Renal pelvis (tissue), 4 donors: ENCODE results near the gene CEP170. TPM values are rescaled to one million over a fixed set of nuclear protein-coding genes. Genes with fewer than 3 reads are reported as not detected.
"Not testable (repeated sequence)": the region's sequence is repeated elsewhere in the genome, so short reads cannot be mapped to it uniquely, and the experiment has no call there.

Experiments used
- DNase-seq: peaks from one replicate; pipeline ENCODE4 v3.0.0-alpha.2; 2013
- polyA plus RNA-seq, 3 donors: library from polyadenylated mRNA; unstranded; fragments of 120-200 nt; gene quantifications; one replicate each; pipeline ENCODE4 v1.2.1, GENCODE V29; 2013; ENCODE audit not compliant: insufficient read length in 3 of 3

CEP170 gene
- polyA plus RNA-seq, 3 donors: 53.9 to 57.8 (median 54.4) TPM

- DNase-seq: not testable (repeated sequence)
Measured at GRCh38 chr1:243183661-243184060, 71.4 kb downstream of the CEP170 start.

- DNase-seq: not testable (repeated sequence)
Measured at GRCh38 chr1:243183176-243183575, 71.9 kb downstream of the CEP170 start.

GRCh38 chr1:243179720-243180119 is 75.4 kb downstream of the CEP170 start:
- no peak for DNase-seq

DNA sequence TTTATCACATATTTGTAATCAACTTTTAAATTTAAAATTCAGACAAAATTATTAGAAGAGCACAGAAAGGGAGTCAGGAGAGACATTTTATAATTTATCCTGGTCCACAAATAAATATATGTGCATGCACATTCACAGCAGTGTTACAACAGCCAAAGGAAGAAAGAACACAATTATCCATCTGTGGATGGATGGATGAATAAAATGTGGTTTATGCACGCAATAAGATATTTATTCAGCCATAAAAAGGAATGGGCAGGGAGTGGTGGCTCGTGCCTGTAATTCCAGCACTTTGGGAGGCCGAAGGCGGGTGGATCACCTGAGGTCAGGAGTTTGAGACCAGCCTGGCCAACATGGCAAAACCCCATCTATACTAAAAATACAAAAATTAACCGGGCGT is 77.3 kb downstream of the CEP170 start:
- DNase-seq: not testable (repeated sequence)

- DNase-seq: not testable (repeated sequence)
Measured at GRCh38 chr1:243173758-243174369, 81.2 kb downstream of the CEP170 start.

DNA sequence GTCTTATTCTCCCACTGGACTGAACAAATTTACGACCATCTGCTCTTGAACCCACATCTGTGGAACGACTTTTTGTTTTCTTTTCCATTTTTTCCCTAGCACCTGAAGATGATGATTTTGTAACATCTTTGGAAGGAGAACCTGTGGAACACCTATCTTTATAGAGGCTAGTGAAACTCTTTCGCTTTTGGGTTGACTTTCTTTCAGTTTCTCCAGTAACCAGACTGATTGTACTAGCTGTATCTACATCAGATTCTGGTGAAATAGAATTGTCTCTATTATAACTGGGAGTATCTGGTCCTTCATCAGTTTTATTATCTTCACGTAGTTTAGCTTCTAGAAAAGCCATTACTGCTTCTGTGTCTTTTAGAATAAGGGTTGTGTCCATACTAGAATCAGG is 90.2 kb downstream of the CEP170 start:
- not testable (repeated sequence) for DNase-seq

GRCh38 chr1:243150906-243151305 is 104.2 kb downstream of the CEP170 start:
- not testable (repeated sequence) for DNase-seq

DNA sequence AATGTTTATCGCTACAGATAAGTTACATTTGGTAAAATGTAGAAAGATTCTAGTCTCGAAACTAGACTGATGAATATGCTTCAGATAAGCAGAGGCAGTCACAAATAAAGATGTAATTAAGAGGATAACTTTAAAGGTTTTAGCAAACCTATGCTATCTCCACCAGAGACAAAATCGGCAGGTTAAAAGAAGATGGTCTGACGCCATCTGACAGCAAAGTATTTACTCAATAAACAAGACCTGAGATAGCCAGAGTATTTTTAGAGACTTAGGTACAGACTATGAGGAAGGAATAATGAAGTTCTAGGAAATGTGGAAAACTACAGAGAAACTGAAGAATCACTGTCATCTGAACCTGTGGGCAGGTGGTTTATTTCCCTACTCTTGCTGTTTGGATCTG is 106.0 kb downstream of the CEP170 start:
- not testable (repeated sequence) for DNase-seq

DNA sequence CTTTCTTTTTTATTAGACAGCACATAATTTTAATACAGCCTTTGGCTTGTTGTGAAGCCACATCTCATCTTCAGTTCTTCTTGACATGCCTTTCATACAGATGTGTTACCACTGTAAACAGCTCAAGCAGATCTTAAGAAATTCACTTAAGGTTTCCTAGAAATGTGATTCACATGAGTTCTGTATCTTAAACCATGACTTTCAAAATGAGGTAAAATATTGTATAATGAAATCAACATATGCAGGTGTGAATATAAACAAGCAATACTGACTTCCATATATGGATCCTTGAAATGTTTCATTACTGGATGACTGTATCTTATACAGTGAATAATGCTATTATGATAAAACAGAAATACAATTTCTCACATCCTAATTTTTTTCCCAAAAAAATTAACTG is 107.7 kb downstream of the CEP170 start:
- not testable (repeated sequence) for DNase-seq

GRCh38 chr1:243140498-243140897 is 114.6 kb downstream of the CEP170 start:
- not testable (repeated sequence) for DNase-seq

DNA sequence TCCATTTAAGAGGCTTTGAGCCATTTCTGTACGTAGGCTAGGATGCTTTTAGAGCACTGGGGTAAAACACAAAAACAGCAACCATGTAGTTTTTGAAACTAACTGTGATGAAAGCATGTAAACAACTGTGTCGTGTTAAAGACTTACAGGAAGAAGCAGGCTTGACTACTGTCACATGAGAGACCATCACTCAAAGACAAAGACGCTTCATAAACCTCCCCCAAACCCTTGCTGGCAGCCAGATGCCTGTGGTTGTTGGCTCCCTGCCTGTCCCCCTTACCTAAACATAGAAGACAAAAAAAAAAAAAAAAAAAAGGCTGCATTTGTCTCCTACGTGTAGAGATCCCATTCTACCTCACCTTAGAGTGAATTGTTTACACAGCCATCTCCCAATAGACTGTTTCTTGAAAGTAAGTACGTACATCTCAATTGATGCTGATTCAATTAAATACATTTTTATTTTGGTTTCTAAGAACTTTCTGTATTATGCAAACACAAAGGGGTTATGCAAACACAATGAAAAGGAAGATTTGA is 132.1 kb downstream of the CEP170 start:
- DNase-seq: not testable (repeated sequence)

GRCh38 chr1:243121939-243122338 is 133.1 kb downstream of the CEP170 start:
- not testable (repeated sequence) for DNase-seq

DNA sequence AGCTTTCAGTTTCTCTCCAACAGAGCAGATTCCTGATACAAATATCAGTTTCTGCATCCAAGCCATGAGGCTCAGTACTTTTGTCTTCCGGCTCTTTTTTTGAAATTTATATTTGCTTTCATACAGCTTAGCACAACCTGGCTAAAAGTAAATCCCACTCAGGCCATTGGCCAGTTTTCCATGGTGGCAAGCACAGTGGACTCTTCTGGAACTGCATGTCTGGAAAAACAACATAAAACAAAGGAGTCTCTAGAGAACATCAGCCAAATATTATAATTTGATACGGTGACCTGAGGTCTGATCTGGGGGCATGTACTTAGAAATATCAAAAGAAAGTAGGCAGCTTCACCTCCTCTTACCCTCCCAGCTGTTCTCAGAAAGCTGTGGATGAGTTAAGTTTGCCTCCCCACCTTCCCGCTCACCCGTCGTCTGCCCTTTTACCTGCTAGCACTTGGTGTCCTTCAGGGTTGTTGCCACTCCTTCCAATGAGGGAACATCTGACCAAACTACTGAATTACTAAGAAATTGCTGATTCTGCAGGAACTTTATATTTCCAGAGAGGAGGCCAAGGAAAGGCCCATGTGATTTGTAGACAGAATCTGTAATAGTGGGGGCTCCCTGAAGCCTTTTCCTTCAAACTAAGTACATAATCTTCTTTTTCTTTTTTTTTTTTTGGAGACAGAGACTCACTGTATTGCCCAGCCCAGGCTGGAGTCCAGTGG is 136.3 kb downstream of the CEP170 start:
- not testable (repeated sequence) for DNase-seq

- DNase-seq: not testable (repeated sequence)
Measured at GRCh38 chr1:243116187-243116586, 138.9 kb downstream of the CEP170 start.

- not testable (repeated sequence) for DNase-seq
Measured at GRCh38 chr1:243114769-243115168, 140.3 kb downstream of the CEP170 start.

DNA sequence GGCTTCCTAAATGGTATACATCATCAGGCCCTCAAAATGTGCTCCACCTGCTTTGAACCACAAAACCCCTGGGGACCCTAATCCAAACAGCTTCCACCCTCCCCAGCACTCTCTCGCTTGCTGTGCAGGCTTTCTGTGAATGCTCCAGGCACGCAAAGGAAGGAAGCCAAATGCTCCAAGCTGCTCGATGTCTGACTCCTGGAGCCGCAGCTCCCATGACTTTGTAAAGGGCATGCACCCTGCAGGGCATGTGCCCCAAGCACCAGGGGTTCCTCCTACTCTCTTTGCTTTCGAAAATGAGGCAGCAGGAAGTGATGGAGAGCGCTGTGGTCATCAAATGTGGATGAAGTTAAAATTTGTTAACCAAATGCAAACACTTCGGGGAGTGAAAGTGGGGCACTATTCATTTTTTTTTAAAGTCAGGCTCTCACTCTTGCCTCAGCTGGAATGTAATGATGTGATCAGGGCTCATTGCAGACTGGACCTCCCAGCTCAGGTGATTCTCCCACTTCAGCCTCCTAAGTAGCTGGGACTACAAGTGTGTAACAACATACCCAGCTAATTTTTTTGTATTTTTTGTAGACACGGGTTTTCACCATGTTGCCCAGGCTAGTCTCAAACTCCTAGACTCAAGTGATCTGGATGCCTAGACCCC is 140.9 kb downstream of the CEP170 start:
- not testable (repeated sequence) for DNase-seq

- not testable (repeated sequence) for DNase-seq
Measured at GRCh38 chr1:243107171-243107570, 147.9 kb downstream of the CEP170 start.

DNA sequence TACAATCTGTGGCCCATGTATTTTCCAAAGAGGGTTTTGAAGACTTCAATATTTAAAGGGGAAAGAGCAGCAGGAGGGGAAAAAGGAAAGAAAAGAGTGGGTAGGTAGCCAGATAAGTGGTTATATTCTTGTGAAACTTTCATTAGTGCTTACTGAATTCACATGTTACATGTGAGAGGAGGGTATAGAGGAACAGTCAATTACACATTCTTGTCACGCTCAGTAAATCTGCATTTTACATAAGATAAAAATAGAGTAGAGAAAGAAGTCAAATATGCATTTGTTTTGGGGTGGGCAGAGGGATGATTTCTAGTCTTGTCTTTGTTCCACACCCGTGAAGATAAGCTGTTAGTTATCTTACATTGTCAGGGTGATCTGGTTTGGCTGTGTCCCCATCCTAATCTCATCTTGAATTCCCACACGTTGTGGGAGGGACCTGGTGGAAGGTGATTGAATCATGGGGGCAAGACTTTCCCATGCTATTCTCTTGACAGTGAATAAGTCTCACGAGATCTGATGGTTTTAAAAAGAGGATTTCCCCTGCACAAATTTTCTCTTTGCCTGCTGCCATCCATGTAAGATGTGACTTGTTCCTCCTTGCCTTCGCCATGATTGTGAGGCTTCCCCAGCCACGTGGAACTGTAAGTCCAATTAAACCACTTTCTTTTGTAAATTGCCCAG is 149.3 kb downstream of the CEP170 start:
- not testable (repeated sequence) for DNase-seq

DNA sequence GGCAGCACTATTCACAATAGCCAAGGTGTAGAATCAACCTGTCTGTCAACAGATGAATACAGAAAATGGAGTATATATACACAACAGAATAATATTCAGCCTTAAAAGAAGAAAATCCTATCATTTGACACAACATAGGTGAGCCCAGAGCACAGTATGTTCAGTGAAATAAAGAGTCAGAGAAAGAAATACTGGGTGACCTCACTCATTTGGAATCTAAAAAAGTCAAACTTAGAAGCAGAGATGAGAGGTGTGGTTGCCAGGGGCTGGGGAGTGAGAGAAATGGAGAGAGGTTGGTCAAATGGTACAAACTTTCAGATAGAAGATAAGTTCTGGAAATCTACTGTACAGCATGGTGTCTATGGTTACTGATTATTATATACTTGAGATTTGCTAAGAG is 150.0 kb downstream of the CEP170 start:
- not testable (repeated sequence) for DNase-seq

DNA sequence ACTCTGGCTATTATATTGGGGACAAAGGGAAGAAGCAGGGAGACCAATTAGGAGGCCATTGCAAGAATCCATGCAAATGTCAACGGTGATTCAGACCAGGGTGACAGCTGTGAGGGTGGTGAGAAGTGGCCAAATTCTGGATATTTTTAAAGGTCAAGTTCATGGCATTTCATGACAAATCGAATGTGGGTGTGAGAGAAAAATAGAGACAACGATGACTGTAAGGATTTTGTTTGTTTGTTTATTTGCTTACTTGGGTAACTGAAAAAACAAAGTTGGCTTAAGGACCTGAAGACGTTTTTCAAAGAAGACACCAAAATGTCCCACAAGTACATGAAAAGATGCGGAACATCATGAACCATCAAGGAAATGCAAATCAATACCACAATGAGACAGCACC is 150.6 kb downstream of the CEP170 start:
- DNase-seq: not testable (repeated sequence)

DNA sequence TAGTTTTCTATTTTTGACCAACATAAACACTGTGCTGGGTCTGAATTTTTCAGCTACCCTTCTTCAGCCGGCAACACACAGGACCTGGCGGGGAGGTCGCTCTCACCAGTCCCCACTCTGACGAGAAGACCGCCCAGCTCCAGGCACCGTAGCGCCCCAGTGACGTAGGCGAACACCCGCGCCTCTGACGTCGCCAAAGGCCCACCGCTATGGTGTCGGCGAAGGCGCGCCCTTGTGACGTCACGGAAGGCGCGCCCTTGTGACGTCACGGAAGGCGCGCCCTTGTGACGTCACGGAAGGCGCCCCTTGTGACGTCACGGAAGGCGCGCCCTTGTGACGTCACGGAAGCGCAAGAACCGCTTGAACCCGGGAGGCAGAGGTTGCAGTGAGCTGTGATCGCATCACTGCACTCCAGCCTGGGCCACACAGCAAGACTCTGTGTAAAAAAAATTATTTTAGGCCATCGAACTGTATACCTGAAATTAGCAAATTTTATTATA is 153.5 kb downstream of the CEP170 start:
- DNase-seq: peak; percentile 37

DNA sequence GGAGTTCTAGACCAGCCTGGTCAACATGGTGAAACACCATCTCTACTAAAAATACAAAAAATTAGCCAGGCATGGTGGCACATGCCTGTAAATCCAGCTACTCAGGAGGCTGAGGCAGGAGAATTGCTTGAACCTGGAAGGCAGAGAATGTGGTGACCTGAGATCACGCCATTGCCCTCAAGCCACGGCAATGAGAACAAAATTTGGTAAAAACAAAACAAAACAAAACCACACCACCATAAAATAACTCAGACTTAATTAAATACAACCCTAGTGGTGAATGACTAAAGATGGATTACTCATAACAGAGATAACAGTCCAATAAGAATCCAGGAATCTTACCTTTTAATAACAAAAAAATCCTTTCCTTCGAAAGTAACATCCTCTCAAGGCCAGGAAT is 167.7 kb downstream of the CEP170 start:
- not testable (repeated sequence) for DNase-seq
